Immature natural killer cell (primary cell): Measurements from ENCODE around the gene TSKU. TPM values are rescaled to one million over a fixed set of nuclear protein-coding genes. Genes with fewer than 3 reads are reported as not detected.

Experiments used
- DNase-seq, 3 donors: peaks; one replicate each; pipeline ENCODE4 v3.0.0; 2022; ENCODE audit warnings: mixed read lengths in 1 of 3
- H3K27ac Mint-ChIP-seq, 6 donors: one replicate each; pipeline ENCODE4 v1.8.0; 2020; ENCODE audit warnings: mixed read lengths in 6 of 6, mild to moderate bottlenecking in 5 of 6, inconsistent platforms in 4 of 6, moderate library complexity in 3 of 6
- H3K27me3 Mint-ChIP-seq, 3 donors: one replicate each; pipeline ENCODE4 v1.8.0; 2020 to 2021; ENCODE audit warnings: low read depth in 3 of 3, mild to moderate bottlenecking in 3 of 3, mixed read lengths in 3 of 3, moderate library complexity in 3 of 3, inconsistent platforms in 1 of 3
- H3K36me3 Mint-ChIP-seq, 3 donors: one replicate each; pipeline ENCODE4 v1.8.0; 2020; ENCODE audit warnings: mixed read lengths in 3 of 3, inconsistent platforms in 2 of 3, mild to moderate bottlenecking in 2 of 3
- H3K4me1 Mint-ChIP-seq, 2 donors: one replicate each; pipeline ENCODE4 v1.8.0; 2020; ENCODE audit warnings: inconsistent platforms in 2 of 2, mild to moderate bottlenecking in 2 of 2, mixed read lengths in 2 of 2, moderate library complexity in 1 of 2
- H3K4me3 Mint-ChIP-seq, 5 donors: one replicate each; pipeline ENCODE4 v1.8.0; 2020; ENCODE audit warnings: mild to moderate bottlenecking in 5 of 5, mixed read lengths in 5 of 5, inconsistent platforms in 3 of 5, moderate library complexity in 3 of 5
- H3K9me3 Mint-ChIP-seq, 6 donors: one replicate each; pipeline ENCODE4 v1.8.0; 2020; ENCODE audit warnings: mild to moderate bottlenecking in 6 of 6, mixed read lengths in 6 of 6, inconsistent platforms in 4 of 6, moderate library complexity in 3 of 6
- polyA plus RNA-seq, 3 donors: library from polyadenylated mRNA; unstranded; fragments of 300-500 nt; fragmentation: Illumina TruSeq; gene quantifications; one replicate each; pipeline ENCODE4 v1.2.3, GENCODE V29; 2021

The TSKU gene
- polyA plus RNA-seq, 3 donors from 2014 or later: not detected

- Mint-ChIP-seq H3K27ac (no peak overlapping the region), H3K4me3 (no peak overlapping the region), H3K4me1 (no peaks in the 10 kb centered on the region), H3K27me3 (peaks cover 2 to 6% (median 2%) of the 10 kb centered on the region in 3 donors), H3K9me3 (no peaks in the 10 kb centered on the region), H3K36me3 (no peaks in the 10 kb centered on the region)
- no peak for DNase-seq
Observed at GRCh38 chr11:76845069-76845468, 61.9 kb downstream of the TSKU start.

- Mint-ChIP-seq H3K36me3 (no peaks in the 10 kb centered on the region), H3K27ac (no peak overlapping the region), H3K27me3 (peaks cover 0 to 4% (median 2%) of the 10 kb centered on the region in 3 donors), H3K9me3 (no peaks in the 10 kb centered on the region), H3K4me1 (no peaks in the 10 kb centered on the region), H3K4me3 (no peak overlapping the region)
- no peak for DNase-seq
Observed at GRCh38 chr11:76846441-76846840, 63.3 kb downstream of the TSKU start.

Other genes starting within 250 kb of the TSKU start
- gene LRRC32, start 112.6 kb upstream of the TSKU start, polyA plus RNA-seq: under 1 TPM in 1 of 3 donors, not detected in 2; 0.45 TPM
- gene ACER3, start 77.6 kb downstream of the TSKU start, polyA plus RNA-seq: 1 to 10 TPM; 3.3 to 8.4 (median 5.3) TPM